Activated naive CD8-positive, alpha-beta T cell (primary cell): ENCODE results near the gene TAS2R20.

Experiments used
- H3K27ac Mint-ChIP-seq: one replicate; pipeline ENCODE4 v1.8.0; 2021; ENCODE audit warnings: mixed read lengths
- H3K27me3 Mint-ChIP-seq: one replicate; pipeline ENCODE4 v1.8.0; 2021; ENCODE audit warnings: mixed read lengths
- H3K36me3 Mint-ChIP-seq: one replicate; pipeline ENCODE4 v1.8.0; 2021; ENCODE audit warnings: mixed read lengths
- H3K4me1 Mint-ChIP-seq: one replicate; pipeline ENCODE4 v1.8.0; 2021; ENCODE audit warnings: low read depth, mixed read lengths
- H3K4me3 Mint-ChIP-seq: one replicate; pipeline ENCODE4 v1.8.0; 2021; ENCODE audit warnings: mild to moderate bottlenecking, mixed read lengths
- H3K9me3 Mint-ChIP-seq: one replicate; pipeline ENCODE4 v1.8.0; 2021; ENCODE audit warnings: low read depth, mixed read lengths

The TAS2R20 gene

DNA sequence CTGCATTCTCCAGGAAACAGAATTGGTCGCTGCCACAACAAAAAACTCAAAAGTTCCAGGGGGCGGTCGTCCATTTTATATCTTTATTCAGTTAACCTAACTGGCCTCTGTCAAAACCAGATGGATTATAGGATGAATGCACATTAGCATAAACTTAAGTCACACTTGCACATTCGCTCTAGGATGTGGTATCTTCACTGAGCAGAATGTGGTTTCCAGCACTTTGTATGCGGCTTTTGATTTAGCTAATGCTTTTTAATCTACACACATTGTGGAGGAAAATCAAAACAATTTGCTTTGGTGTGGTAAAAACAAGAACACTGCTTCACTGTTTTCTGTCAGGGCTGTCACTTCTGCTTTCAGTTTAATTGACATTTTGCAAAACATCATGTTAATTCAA is 15.9 kb downstream of the TAS2R20 start:
- Mint-ChIP-seq H3K27ac (no peak overlapping the region), H3K36me3 (peaks cover 5% of the 10 kb centered on the region), H3K4me3 (no peak overlapping the region), H3K9me3 (no peaks in the 10 kb centered on the region), H3K4me1 (peaks cover 48% of the 10 kb centered on the region), H3K27me3 (no peaks in the 10 kb centered on the region)

GRCh38 chr12:10974965-10975364 is 23.1 kb downstream of the TAS2R20 start:
- H3K4me3 Mint-ChIP-seq: no peak overlapping the region
- peaks cover 22% of the 10 kb centered on the region for H3K4me1 Mint-ChIP-seq
- H3K9me3 Mint-ChIP-seq: no peaks in the 10 kb centered on the region
- H3K27ac Mint-ChIP-seq: no peak overlapping the region
- peaks cover 14% of the 10 kb centered on the region for H3K36me3 Mint-ChIP-seq
- H3K27me3 Mint-ChIP-seq: no peaks in the 10 kb centered on the region

DNA sequence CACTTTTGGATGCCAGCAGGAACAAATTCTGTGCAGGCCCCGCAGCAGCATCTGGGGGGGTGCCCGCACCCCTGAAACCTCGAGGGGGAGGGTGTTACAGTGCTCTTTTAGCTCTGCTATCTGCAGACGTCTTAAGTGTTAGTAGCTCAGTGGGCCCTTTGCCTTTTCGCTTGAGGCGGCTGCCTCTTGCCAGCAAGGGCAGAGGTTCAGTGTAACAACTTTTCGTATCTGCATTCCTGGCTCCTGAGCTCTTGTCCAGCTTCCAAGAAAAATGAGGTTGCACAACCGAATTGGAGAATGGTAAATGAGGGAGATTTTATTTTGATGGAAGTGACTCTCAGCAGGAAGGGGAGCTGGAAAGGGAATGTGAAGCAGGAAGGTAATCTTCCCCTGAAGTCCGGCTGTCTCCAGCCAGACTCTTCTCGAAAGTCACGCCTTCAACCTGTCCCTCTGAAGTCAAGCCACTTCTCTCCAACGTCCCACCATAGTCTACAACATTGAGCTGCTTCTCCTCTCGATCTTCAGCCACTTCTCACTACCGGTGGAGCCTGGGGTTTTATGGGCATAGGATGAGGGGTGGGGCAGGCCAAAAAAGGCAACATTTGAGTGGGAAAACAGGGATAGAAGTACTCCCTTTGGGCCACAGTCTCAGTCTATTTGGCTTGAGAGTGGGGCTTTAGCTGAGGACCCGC is 29.2 kb downstream of the TAS2R20 start:
- no peaks in the 10 kb centered on the region for H3K27me3 Mint-ChIP-seq
- no peak overlapping the region for H3K4me3 Mint-ChIP-seq
- H3K27ac Mint-ChIP-seq: no peak overlapping the region
- H3K4me1 Mint-ChIP-seq: no peaks in the 10 kb centered on the region
- peaks cover 23% of the 10 kb centered on the region for H3K36me3 Mint-ChIP-seq
- no peaks in the 10 kb centered on the region for H3K9me3 Mint-ChIP-seq

DNA sequence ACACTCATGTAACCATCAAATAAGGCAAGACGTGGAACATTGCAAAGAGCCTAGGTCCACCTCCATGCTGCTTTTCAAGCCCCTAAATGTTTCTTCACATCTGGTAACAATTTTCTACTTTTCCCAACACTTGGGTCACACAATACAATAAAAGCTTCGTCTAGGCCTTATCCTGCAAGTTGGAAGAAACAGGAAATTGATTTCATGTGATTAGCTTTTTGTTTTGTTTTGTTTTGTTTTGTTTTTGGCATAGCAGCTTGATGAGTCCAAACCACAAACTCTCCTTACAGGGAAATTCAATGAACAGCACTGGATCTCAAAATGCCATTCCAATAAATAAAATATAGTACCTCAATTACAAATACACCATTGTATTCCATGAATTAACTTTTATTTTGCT is 30.7 kb downstream of the TAS2R20 start:
- H3K4me3 Mint-ChIP-seq: no peak overlapping the region
- no peak overlapping the region for H3K27ac Mint-ChIP-seq
- H3K27me3 Mint-ChIP-seq: no peaks in the 10 kb centered on the region
- H3K4me1 Mint-ChIP-seq: peaks cover under 1% of the 10 kb centered on the region
- H3K9me3 Mint-ChIP-seq: no peaks in the 10 kb centered on the region
- H3K36me3 Mint-ChIP-seq: peaks cover 20% of the 10 kb centered on the region

GRCh38 chr12:10966314-10966713 is 31.8 kb downstream of the TAS2R20 start:
- H3K4me3 Mint-ChIP-seq: no peak overlapping the region
- peaks cover 8% of the 10 kb centered on the region for H3K4me1 Mint-ChIP-seq
- H3K36me3 Mint-ChIP-seq: peaks cover 21% of the 10 kb centered on the region
- H3K9me3 Mint-ChIP-seq: no peaks in the 10 kb centered on the region
- no peak overlapping the region for H3K27ac Mint-ChIP-seq
- H3K27me3 Mint-ChIP-seq: no peaks in the 10 kb centered on the region

DNA sequence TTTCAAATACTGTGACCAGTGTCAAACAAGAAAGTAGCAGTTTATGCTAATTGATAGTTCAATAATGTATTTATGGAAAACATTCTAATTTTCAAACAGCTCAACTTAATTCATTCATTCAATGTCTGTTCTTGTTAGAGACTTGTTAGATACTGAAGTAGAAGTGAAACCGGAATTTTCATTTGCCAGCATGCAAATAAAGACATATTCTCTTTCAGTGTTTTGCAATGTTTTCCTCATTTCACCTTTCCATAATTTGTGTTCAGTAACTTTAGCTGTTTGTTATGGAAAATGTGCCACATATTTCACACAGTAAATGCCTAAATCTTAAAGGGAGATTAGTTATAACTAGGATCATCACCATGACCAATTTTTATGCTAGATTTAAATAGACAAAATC is 32.6 kb downstream of the TAS2R20 start:
- peaks cover 16% of the 10 kb centered on the region for H3K4me1 Mint-ChIP-seq
- no peak overlapping the region for H3K4me3 Mint-ChIP-seq
- no peak overlapping the region for H3K27ac Mint-ChIP-seq
- no peaks in the 10 kb centered on the region for H3K27me3 Mint-ChIP-seq
- H3K9me3 Mint-ChIP-seq: no peaks in the 10 kb centered on the region
- peaks cover 19% of the 10 kb centered on the region for H3K36me3 Mint-ChIP-seq

GRCh38 chr12:10960211-10960610 is 37.9 kb downstream of the TAS2R20 start:
- Mint-ChIP-seq H3K9me3 (peaks cover 8% of the 10 kb centered on the region), H3K36me3 (peaks cover 33% of the 10 kb centered on the region), H3K27ac (no peak overlapping the region), H3K4me3 (no peak overlapping the region), H3K4me1 (peaks cover 40% of the 10 kb centered on the region), H3K27me3 (no peaks in the 10 kb centered on the region)

- no peak overlapping the region for H3K27ac Mint-ChIP-seq
- peaks cover 37% of the 10 kb centered on the region for H3K36me3 Mint-ChIP-seq
- no peaks in the 10 kb centered on the region for H3K27me3 Mint-ChIP-seq
- H3K9me3 Mint-ChIP-seq: peaks cover 10% of the 10 kb centered on the region
- no peak overlapping the region for H3K4me3 Mint-ChIP-seq
- peaks cover 42% of the 10 kb centered on the region for H3K4me1 Mint-ChIP-seq
Measured at GRCh38 chr12:10959804-10960203, 38.3 kb downstream of the TAS2R20 start.

DNA sequence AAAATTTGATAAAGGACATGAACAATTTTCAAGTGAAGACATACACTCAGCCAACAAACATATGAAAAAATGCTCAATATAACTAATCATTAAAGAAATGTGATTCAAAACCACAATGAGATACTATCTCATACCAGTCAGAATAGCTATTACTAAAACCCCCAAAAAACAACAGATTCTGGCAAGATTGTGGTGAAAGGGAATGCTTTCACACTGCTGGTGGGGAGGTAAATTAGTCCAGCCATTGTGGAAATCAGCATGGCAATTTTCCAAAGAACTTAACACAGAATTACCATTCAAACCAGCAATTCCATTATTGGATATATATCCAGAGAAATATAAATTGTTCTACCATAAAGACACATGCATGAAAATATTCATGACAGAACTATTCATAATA is 40.4 kb downstream of the TAS2R20 start:
- Mint-ChIP-seq H3K4me1 (peaks cover 53% of the 10 kb centered on the region), H3K4me3 (no peak overlapping the region), H3K9me3 (peaks cover 13% of the 10 kb centered on the region), H3K27ac (no peak overlapping the region), H3K36me3 (peaks cover 43% of the 10 kb centered on the region), H3K27me3 (no peaks in the 10 kb centered on the region)

GRCh38 chr12:10956085-10956484 is 42.0 kb downstream of the TAS2R20 start:
- no peak overlapping the region for H3K27ac Mint-ChIP-seq
- H3K36me3 Mint-ChIP-seq: peaks cover 44% of the 10 kb centered on the region
- H3K4me3 Mint-ChIP-seq: no peak overlapping the region
- peaks cover 13% of the 10 kb centered on the region for H3K9me3 Mint-ChIP-seq
- peaks cover 42% of the 10 kb centered on the region for H3K4me1 Mint-ChIP-seq
- H3K27me3 Mint-ChIP-seq: no peaks in the 10 kb centered on the region

DNA sequence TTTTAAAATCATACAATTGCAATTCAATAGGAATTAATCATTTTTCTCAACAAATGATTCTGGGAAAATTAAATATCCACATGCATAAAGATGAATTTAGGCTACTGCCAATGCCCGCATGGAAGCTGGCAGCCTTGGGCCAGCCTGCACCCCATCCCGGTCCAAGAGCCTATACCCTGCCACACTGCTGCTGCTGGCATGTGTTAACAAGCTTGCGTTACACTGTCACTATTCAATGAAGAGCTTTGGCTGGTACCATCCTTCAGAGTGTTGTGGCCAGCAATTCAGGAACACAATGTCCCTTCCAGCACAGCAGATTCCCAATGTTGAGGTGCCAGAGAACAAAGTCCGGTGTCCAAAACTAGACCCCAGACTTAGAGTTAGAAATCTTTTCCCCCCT is 45.5 kb downstream of the TAS2R20 start:
- Mint-ChIP-seq H3K36me3 (peaks cover 52% of the 10 kb centered on the region), H3K27ac (no peak overlapping the region), H3K4me1 (peaks cover 24% of the 10 kb centered on the region), H3K27me3 (no peaks in the 10 kb centered on the region), H3K4me3 (no peak overlapping the region), H3K9me3 (peaks cover 18% of the 10 kb centered on the region)
